Stimulated activated CD4-positive, alpha-beta T cell treated with anti-CD3 and anti-CD28 coated beads, Interleukin-15, amount 100 ng/mL, for 1 hour (primary cell): ENCODE measurements around the gene NOTUM.
"Not testable (repeated sequence)": the region's sequence is repeated elsewhere in the genome, so short reads cannot be mapped to it uniquely, and the experiment has no call there.

Source experiments
- DNase-seq, 2 donors: peaks; one replicate each; pipeline ENCODE4 v3.0.0-alpha.2; 2020; ENCODE audit warnings: low read depth in 1 of 2, low spot score in 1 of 2

NOTUM gene

GRCh38 chr17:81924557-81925532 lies 36.1 kb downstream of the NOTUM start:
- DNase-seq: no peak

GRCh38 chr17:81923302-81924260 lies 37.4 kb downstream of the NOTUM start:
- no peak for DNase-seq

- DNase-seq: no peak
These were observed 38.3 kb downstream of the NOTUM start for GRCh38 chr17:81922566-81923301.

- DNase-seq: no peak
These were observed 38.9 kb downstream of the NOTUM start for GRCh38 chr17:81921996-81922565.

GRCh38 chr17:81921537-81921862 lies 39.5 kb downstream of the NOTUM start:
- no peak for DNase-seq

GRCh38 chr17:81920612-81921536 lies 40.1 kb downstream of the NOTUM start:
- no peak for DNase-seq

GRCh38 chr17:81918832-81919545 lies 42.0 kb downstream of the NOTUM start:
- DNase-seq: no peak

- not testable (repeated sequence) for DNase-seq
These were observed 42.7 kb downstream of the NOTUM start for GRCh38 chr17:81918333-81918669.

- peak; percentile 72 to 76 for DNase-seq
These were observed 43.2 kb downstream of the NOTUM start, which contains the start of gene SIRT7 for GRCh38 chr17:81917565-81918332. TSS of gene SIRT7 (minus strand) at chr17:81918176. CDS start at chr17:81918131, 45 bp downstream.

GRCh38 chr17:81916234-81917001 lies 44.6 kb downstream of the NOTUM start:
- no peak for DNase-seq

GRCh38 chr17:81915331-81915730 lies 45.7 kb downstream of the NOTUM start:
- no peak for DNase-seq

- no peak for DNase-seq
These were observed 46.7 kb downstream of the NOTUM start for GRCh38 chr17:81914103-81914850.

- no peak for DNase-seq
These were observed 47.4 kb downstream of the NOTUM start for GRCh38 chr17:81913394-81914102.

- no peak for DNase-seq
These were observed 48.3 kb downstream of the NOTUM start for GRCh38 chr17:81912441-81913309.

- no peak for DNase-seq
These were observed 49.0 kb downstream of the NOTUM start for GRCh38 chr17:81911969-81912368.
